ENCODE results near the gene ACAN.

Gene ACAN

GRCh38 chr15:88797663-88798339 lies 5.4 kb upstream of the ACAN start:
- TF ChIP-seq, protein P1, sequence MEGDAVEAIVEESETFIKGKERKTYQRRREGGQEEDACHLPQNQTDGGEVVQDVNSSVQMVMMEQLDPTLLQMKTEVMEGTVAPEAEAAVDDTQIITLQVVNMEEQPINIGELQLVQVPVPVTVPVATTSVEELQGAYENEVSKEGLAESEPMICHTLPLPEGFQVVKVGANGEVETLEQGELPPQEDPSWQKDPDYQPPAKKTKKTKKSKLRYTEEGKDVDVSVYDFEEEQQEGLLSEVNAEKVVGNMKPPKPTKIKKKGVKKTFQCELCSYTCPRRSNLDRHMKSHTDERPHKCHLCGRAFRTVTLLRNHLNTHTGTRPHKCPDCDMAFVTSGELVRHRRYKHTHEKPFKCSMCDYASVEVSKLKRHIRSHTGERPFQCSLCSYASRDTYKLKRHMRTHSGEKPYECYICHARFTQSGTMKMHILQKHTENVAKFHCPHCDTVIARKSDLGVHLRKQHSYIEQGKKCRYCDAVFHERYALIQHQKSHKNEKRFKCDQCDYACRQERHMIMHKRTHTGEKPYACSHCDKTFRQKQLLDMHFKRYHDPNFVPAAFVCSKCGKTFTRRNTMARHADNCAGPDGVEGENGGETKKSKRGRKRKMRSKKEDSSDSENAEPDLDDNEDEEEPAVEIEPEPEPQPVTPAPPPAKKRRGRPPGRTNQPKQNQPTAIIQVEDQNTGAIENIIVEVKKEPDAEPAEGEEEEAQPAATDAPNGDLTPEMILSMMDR (IDR thresholded peaks at IDR 0.05; ENCODE audit: extremely low read depth, insufficient read depth, missing control alignments) = no peak
- in situ Hi-C loops (cut with MboI; ENCODE audit: low pct_unique_long_range_greater_than_20kb, low sequenced_read_pairs, unreplicated experiment) = no loop called here
- no peak for DNase-seq (ENCODE audit: low spot score)

GRCh38 chr15:88799341-88799740 lies 3.9 kb upstream of the ACAN start:
- no peak for DNase-seq (ENCODE audit: low spot score)
- in situ Hi-C loops (cut with MboI; ENCODE audit: low pct_unique_long_range_greater_than_20kb, low sequenced_read_pairs, unreplicated experiment) = no loop called here
- TF ChIP-seq, protein P1 (IDR thresholded peaks at IDR 0.05; ENCODE audit: extremely low read depth, insufficient read depth, missing control alignments) = no peak

DNA sequence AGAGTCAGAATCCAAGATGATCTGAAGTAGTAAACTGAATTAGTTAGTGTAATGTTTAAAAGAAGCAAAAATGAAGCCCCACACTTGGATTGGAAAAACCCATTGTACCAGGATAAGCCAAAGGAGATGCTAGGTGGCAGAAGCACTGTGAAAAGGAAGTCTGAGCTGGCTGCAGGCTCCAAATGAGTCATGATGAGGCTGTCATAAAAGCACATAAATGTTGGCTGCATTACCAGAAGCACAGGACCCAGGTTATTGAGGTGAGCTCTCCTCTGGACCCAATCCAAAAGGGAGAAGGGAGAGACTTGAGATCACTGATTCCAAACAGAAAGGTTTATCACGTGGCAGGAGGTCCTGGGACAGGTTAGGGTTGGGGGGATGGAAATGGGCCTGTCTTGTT lies 3.2 kb upstream of the ACAN start:
- no peak for DNase-seq (ENCODE audit: low spot score)
- TF ChIP-seq, protein P1 (IDR thresholded peaks at IDR 0.05; ENCODE audit: extremely low read depth, insufficient read depth, missing control alignments) = no peak
- in situ Hi-C loops (cut with MboI; ENCODE audit: low pct_unique_long_range_greater_than_20kb, low sequenced_read_pairs, unreplicated experiment) = no loop called here

DNA sequence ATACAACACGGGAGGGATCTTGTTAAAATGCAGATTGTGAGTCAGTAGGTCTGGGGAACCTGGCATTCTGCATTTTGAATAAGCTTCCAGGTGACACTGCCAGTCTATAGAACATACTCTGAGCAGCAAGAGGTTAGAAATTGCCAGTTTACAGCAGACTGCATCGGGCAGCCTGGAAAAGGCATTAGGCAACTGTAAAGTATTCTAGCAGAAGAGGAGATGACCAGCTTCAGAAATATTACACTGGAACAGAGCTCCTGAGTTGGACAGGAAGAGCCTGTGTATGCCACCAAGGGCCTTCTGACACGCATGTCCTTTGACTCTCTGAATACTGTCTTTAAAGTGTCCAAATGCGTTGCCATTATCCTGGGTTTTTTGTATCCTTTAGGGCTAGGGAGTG lies 2.5 kb upstream of the ACAN start:
- TF ChIP-seq, protein P1 (IDR thresholded peaks at IDR 0.05; ENCODE audit: extremely low read depth, insufficient read depth, missing control alignments) = no peak
- no peak for DNase-seq (ENCODE audit: low spot score)
- in situ Hi-C loops (cut with MboI; ENCODE audit: low pct_unique_long_range_greater_than_20kb, low sequenced_read_pairs, unreplicated experiment) = no loop called here

DNA sequence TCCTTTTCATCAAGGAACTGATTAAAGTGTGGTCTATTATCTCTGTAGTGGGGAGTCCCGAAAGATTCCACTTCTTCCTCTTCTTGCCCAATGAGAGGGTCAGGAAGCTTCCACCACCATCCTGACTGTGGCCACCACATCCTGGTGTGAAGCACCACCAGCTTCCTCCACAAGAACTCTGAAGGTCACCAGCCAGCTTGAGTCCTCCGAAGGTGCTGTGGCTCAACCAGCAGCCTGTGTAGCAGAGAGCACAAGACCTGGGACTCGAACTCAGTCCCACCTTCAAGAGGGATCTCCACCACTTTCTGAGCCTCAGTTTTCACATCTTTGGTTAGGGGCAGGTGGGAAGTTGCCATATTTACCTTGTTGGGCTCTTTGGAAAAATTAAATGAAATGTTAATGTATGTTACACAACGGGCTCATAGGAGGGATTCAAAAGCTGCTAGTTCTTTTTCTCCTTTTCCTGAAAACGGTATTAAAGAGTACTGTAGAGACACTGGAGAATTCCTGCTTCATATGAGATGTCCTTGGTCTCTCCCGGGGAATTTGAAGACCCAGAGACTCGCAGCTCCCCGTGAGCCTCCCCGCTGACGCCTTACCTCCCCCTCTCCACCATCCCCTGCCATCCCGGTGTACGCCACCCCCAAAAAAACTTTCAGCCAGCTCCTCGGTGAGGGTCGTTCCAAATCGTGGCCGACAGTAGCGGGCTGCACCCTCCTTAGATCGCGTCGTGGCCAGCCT lies 816 bp upstream of the ACAN start:
- in situ Hi-C loops (cut with MboI; ENCODE audit: low pct_unique_long_range_greater_than_20kb, low sequenced_read_pairs, unreplicated experiment) = no loop called here
- peak; percentile 33 for DNase-seq (ENCODE audit: low spot score)
- TF ChIP-seq, protein P1 (IDR thresholded peaks at IDR 0.05; ENCODE audit: extremely low read depth, insufficient read depth, missing control alignments) = no peak

DNA sequence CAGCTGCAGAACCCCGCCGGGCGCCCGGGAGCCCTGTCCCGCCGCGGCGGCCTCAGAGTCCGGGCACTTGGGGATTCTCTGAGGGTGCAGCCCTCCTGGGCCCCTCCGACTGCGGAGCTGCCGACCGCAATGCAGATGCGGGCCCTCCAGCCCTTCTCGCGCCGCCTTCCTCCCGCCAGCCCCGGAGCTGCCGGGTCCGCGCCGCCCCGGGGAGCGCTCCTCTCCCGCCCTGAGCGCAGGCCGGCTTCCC lies 320 bp upstream of the ACAN start:
- TF ChIP-seq, protein P1 (IDR thresholded peaks at IDR 0.05; ENCODE audit: extremely low read depth, insufficient read depth, missing control alignments) = no peak
- no peak for DNase-seq (ENCODE audit: low spot score)
- in situ Hi-C loops (cut with MboI; ENCODE audit: low pct_unique_long_range_greater_than_20kb, low sequenced_read_pairs, unreplicated experiment) = no loop called here

Data from GM13977 (cell line).